ENCODE data around the gene ENTHD1. TPM values are rescaled to one million over a fixed set of nuclear protein-coding genes. Genes with fewer than 3 reads are reported as not detected.

The ENTHD1 gene
- total and polyA plus RNA-seq, 2 of the 4 experiments (the other 2 are of a cell fraction): not detected

- no peaks in the 10 kb centered on the region for H3K36me3 ChIP-seq (ENCODE audit: control insufficient read depth, insufficient read depth, low read length)
- H3K27me3 ChIP-seq (ENCODE audit: control insufficient read depth, insufficient read depth, low read length): peaks cover 46% of the 10 kb centered on the region
- H3K9me3 ChIP-seq (ENCODE audit: control insufficient read depth, insufficient read depth, low read length): no peaks in the 10 kb centered on the region
- no peak overlapping the region for H2BK20ac ChIP-seq (ENCODE audit: low read depth, low read length)
- no peak overlapping the region for H3K56ac ChIP-seq (ENCODE audit: extremely low read depth, insufficient read depth, low read length)
- H3K14ac ChIP-seq (replicated peaks; ENCODE audit: low read depth, low read length): no peak overlapping the region
- no peak overlapping the region for H3K23ac ChIP-seq (ENCODE audit: low read depth, low read length)
- no peak overlapping the region for H3K27ac ChIP-seq (ENCODE audit: insufficient read depth, low read length)
- H3K18ac ChIP-seq (ENCODE audit: low read depth, low read length): no peak overlapping the region
- no peak overlapping the region for H3K9ac ChIP-seq (ENCODE audit: low read depth, low read length)
- no peaks in the 10 kb centered on the region for H3K4me1 ChIP-seq (ENCODE audit: control insufficient read depth, insufficient read depth, low read length)
- H4K91ac ChIP-seq (ENCODE audit: insufficient read depth, low read depth, low read length): no peak overlapping the region
- ChIA-PET CTCF (no interaction called here), POLR2A (ENCODE audit: unreplicated experiment) (no interaction called here)
- no TSS peak for BruUV-seq (replicated peaks)
- no peak overlapping the region for H3K4ac ChIP-seq (ENCODE audit: low read depth, low read length)
- H4K5ac ChIP-seq (ENCODE audit: low read depth, low read length): no peak overlapping the region
- no peak overlapping the region for H2AK5ac ChIP-seq (ENCODE audit: low read depth, low read length)
- no peak overlapping the region for H3K4me3 ChIP-seq (ENCODE audit: insufficient read depth, low read depth, low read length)
- H2AFZ ChIP-seq (replicated peaks; ENCODE audit: low read length, poor library complexity): no peak overlapping the region
- no peak overlapping the region for H2BK15ac ChIP-seq (ENCODE audit: low read depth, low read length)
- H3K9me1 ChIP-seq (ENCODE audit: insufficient read depth, low read length): no peaks in the 10 kb centered on the region
- 56% methylated on average over 1 of the region's 3 CpGs; no CpG with 5 or more reads in 1 of the 2 experiments for WGBS, 2 experiments (ENCODE audit: extremely low coverage in 2 of 2, insufficient read length in 1 of 2)
- in situ Hi-C loops (cut with MboI; ENCODE audit: low sequenced_read_pairs): no loop called here
- H4K8ac ChIP-seq (ENCODE audit: low read depth in 2 of 2, low read length in 2 of 2): no peak overlapping the region
- dilution Hi-C loops (cut with HindIII; ENCODE audit: low sequenced_read_pairs, unreplicated experiment): no loop called here
- intact Hi-C loops (cut with micrococcal nuclease): no loop called here
- no peak overlapping the region for H2BK5ac ChIP-seq (ENCODE audit: low read depth, low read length, poor library complexity, severe bottlenecking)
- no peak overlapping the region for H2AK9ac ChIP-seq (replicated peaks; ENCODE audit: low read depth, low read length, poor library complexity)
- TF ChIP-seq RFX5 (IDR thresholded peaks at IDR 0.05; ENCODE audit: low read depth, low read length) (no peak), CHD1 (IDR thresholded peaks at IDR 0.05; ENCODE audit: low read depth, low read length) (no peak), MAFK (IDR thresholded peaks at IDR 0.05; ENCODE audit: low read depth, low read length) (no peak), BHLHE40 (IDR thresholded peaks at IDR 0.05; ENCODE audit: low read depth, low read length) (no peak), RCOR1 (IDR thresholded peaks at IDR 0.05; ENCODE audit: insufficient replicate concordance, low read length) (no peak), MAZ (IDR thresholded peaks at IDR 0.05; ENCODE audit: borderline replicate concordance, low read depth, low read length) (no peak), MXI1 (IDR thresholded peaks at IDR 0.05; ENCODE audit: borderline replicate concordance, low read depth, low read length) (no peak), FOS (IDR thresholded peaks at IDR 0.05; ENCODE audit: low read depth, low read length) (no peak), POLR2A (IDR thresholded peaks at IDR 0.05; ENCODE audit: low read depth, low read length) (no peak), RAD21 (IDR thresholded peaks at IDR 0.05; ENCODE audit: low read length) (no peak), SMC3 (IDR thresholded peaks at IDR 0.05; ENCODE audit: low read depth, low read length) (no peak)
- TF ChIP-seq, protein P1, sequence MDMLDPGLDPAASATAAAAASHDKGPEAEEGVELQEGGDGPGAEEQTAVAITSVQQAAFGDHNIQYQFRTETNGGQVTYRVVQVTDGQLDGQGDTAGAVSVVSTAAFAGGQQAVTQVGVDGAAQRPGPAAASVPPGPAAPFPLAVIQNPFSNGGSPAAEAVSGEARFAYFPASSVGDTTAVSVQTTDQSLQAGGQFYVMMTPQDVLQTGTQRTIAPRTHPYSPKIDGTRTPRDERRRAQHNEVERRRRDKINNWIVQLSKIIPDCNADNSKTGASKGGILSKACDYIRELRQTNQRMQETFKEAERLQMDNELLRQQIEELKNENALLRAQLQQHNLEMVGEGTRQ (IDR thresholded peaks at IDR 0.05; ENCODE audit: low read depth, low read length): no peak
- TF ChIP-seq, protein P2, sequence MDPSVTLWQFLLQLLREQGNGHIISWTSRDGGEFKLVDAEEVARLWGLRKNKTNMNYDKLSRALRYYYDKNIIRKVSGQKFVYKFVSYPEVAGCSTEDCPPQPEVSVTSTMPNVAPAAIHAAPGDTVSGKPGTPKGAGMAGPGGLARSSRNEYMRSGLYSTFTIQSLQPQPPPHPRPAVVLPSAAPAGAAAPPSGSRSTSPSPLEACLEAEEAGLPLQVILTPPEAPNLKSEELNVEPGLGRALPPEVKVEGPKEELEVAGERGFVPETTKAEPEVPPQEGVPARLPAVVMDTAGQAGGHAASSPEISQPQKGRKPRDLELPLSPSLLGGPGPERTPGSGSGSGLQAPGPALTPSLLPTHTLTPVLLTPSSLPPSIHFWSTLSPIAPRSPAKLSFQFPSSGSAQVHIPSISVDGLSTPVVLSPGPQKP (IDR thresholded peaks at IDR 0.05; ENCODE audit: borderline replicate concordance, low read depth, low read length): no peak
- TF ChIP-seq, protein P3, sequence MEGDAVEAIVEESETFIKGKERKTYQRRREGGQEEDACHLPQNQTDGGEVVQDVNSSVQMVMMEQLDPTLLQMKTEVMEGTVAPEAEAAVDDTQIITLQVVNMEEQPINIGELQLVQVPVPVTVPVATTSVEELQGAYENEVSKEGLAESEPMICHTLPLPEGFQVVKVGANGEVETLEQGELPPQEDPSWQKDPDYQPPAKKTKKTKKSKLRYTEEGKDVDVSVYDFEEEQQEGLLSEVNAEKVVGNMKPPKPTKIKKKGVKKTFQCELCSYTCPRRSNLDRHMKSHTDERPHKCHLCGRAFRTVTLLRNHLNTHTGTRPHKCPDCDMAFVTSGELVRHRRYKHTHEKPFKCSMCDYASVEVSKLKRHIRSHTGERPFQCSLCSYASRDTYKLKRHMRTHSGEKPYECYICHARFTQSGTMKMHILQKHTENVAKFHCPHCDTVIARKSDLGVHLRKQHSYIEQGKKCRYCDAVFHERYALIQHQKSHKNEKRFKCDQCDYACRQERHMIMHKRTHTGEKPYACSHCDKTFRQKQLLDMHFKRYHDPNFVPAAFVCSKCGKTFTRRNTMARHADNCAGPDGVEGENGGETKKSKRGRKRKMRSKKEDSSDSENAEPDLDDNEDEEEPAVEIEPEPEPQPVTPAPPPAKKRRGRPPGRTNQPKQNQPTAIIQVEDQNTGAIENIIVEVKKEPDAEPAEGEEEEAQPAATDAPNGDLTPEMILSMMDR (conservative IDR thresholded peaks at IDR 0.05; ENCODE audit: low read depth, low read length): no peak
- ATAC-seq (ENCODE audit: low read depth) (no peak), DNase-seq (no peak)
- no peak overlapping the region for H2BK120ac ChIP-seq (ENCODE audit: low read depth, low read length)
- H4K20me1 ChIP-seq (ENCODE audit: insufficient read depth, low read length): no peaks in the 10 kb centered on the region
- H3K4me2 ChIP-seq (ENCODE audit: low read depth, low read length): no peak overlapping the region
- no peaks in the 10 kb centered on the region for H3K79me1 ChIP-seq (ENCODE audit: low read depth in 1 of 2, low read length in 2 of 2)
These were observed 4.3 kb upstream of the ENTHD1 start for GRCh38 chr22:39897841-39898240.
